ENCODE data around the gene NUTF2.
"Not testable (repeated sequence)": the region's sequence is repeated elsewhere in the genome, so short reads cannot be mapped to it uniquely, and the experiment has no call there.

The NUTF2 gene

GRCh38 chr16:67862623-67863583 is 16.2 kb downstream of the NUTF2 start:
- in situ Hi-C loops (cut with MboI; ENCODE audit: low sequenced_read_pairs), result no loop called here

- in situ Hi-C loops (cut with MboI; ENCODE audit: low sequenced_read_pairs), result not testable (repeated sequence)
These were observed 17.3 kb downstream of the NUTF2 start for GRCh38 chr16:67864044-67864443.

- in situ Hi-C loops (cut with MboI; ENCODE audit: low sequenced_read_pairs), result no loop called here
These were observed 17.9 kb downstream of the NUTF2 start for GRCh38 chr16:67864594-67864993.

- in situ Hi-C loops (cut with MboI; ENCODE audit: low sequenced_read_pairs), result no loop called here
These were observed 18.6 kb downstream of the NUTF2 start for GRCh38 chr16:67865318-67865717.

GRCh38 chr16:67868290-67868689 is 21.6 kb downstream of the NUTF2 start:
- in situ Hi-C loops (cut with MboI; ENCODE audit: low sequenced_read_pairs), result no loop called here

GRCh38 chr16:67869653-67870052 is 22.9 kb downstream of the NUTF2 start:
- in situ Hi-C loops (cut with MboI; ENCODE audit: low sequenced_read_pairs), result no loop called here

- in situ Hi-C loops (cut with MboI; ENCODE audit: low sequenced_read_pairs), result no loop called here
These were observed 24.5 kb downstream of the NUTF2 start for GRCh38 chr16:67871256-67871655.

GRCh38 chr16:67872131-67872630 is 25.4 kb downstream of the NUTF2 start:
- in situ Hi-C loops (cut with MboI; ENCODE audit: low sequenced_read_pairs), result no loop called here

GRCh38 chr16:67872631-67873434 is 26.1 kb downstream of the NUTF2 start, which contains the start of gene EDC4:
TSS of gene EDC4 (plus strand) at chr16:67873052. CDS start at chr16:67873262, 210 bp downstream.
- in situ Hi-C loops (cut with MboI; ENCODE audit: low sequenced_read_pairs), result no loop called here

GRCh38 chr16:67873435-67874370 is 27.0 kb downstream of the NUTF2 start:
- in situ Hi-C loops (cut with MboI; ENCODE audit: low sequenced_read_pairs), result no loop called here

GRCh38 chr16:67874372-67874771 is 27.6 kb downstream of the NUTF2 start:
- in situ Hi-C loops (cut with MboI; ENCODE audit: low sequenced_read_pairs), result no loop called here

GRCh38 chr16:67877064-67877463 is 30.3 kb downstream of the NUTF2 start:
- in situ Hi-C loops (cut with MboI; ENCODE audit: low sequenced_read_pairs), result no loop called here

GRCh38 chr16:67878232-67878631 is 31.5 kb downstream of the NUTF2 start:
- in situ Hi-C loops (cut with MboI; ENCODE audit: low sequenced_read_pairs), result no loop called here

- in situ Hi-C loops (cut with MboI; ENCODE audit: low sequenced_read_pairs), result no loop called here
These were observed 32.1 kb downstream of the NUTF2 start for GRCh38 chr16:67878846-67879245.

GRCh38 chr16:67879462-67879861 is 32.7 kb downstream of the NUTF2 start:
- in situ Hi-C loops (cut with MboI; ENCODE audit: low sequenced_read_pairs), result no loop called here

- in situ Hi-C loops (cut with MboI; ENCODE audit: low sequenced_read_pairs), result no loop called here
These were observed 33.2 kb downstream of the NUTF2 start for GRCh38 chr16:67879936-67880335.

- in situ Hi-C loops (cut with MboI; ENCODE audit: low sequenced_read_pairs), result no loop called here
These were observed 33.9 kb downstream of the NUTF2 start for GRCh38 chr16:67880584-67880983.

GRCh38 chr16:67881621-67882161 is 35.0 kb downstream of the NUTF2 start:
- in situ Hi-C loops (cut with MboI; ENCODE audit: low sequenced_read_pairs), result no loop called here

GRCh38 chr16:67882374-67883145 is 35.8 kb downstream of the NUTF2 start:
- in situ Hi-C loops (cut with MboI; ENCODE audit: low sequenced_read_pairs), result no loop called here

Data from HL-60/S4 treated with retinoic acid at 250 ng/mL for 4 days and 3 days (cell line).